HT-29 (cell line): ENCODE results near the gene PDGFD. TPM values are rescaled to one million over a fixed set of nuclear protein-coding genes. Genes with fewer than 3 reads are reported as not detected.
"Not testable (repeated sequence)": the region's sequence is repeated elsewhere in the genome, so short reads cannot be mapped to it uniquely, and the experiment has no call there.

Experiments
- DNase-seq: peaks from one replicate; pipeline ENCODE4 v3.0.0-alpha.2; 2015; ENCODE audit warnings: low spot score
- total RNA-seq: library from RNA; depleted of rRNA; stranded (reverse); fragments of >200 nt; shearing (Covaris generic); gene quantifications from 2 replicates; pipeline ENCODE4 v1.2.3, GENCODE V29; 2014

The PDGFD gene
- total RNA-seq, 1 experiment from 2014 or later: not detected

DNA sequence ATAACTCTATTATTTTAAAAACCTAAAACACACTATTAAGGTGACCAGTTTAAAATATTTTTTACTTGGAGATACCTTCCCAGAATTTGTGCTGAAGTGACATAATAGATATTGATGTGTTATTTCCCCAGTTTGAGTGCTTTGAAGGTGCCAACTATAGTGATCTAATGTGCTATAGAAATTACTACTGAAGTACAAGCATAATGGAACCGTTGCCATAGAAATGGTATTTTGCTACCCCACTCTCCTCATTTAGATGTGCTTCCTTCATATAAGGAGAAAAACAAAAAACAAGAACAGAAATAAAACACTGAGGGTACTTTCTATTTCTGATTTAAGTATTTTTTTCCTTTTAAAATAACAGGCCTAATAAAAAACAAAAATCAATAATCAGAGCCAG lies 108.4 kb downstream of the PDGFD start:
- DNase-seq: no peak

DNA sequence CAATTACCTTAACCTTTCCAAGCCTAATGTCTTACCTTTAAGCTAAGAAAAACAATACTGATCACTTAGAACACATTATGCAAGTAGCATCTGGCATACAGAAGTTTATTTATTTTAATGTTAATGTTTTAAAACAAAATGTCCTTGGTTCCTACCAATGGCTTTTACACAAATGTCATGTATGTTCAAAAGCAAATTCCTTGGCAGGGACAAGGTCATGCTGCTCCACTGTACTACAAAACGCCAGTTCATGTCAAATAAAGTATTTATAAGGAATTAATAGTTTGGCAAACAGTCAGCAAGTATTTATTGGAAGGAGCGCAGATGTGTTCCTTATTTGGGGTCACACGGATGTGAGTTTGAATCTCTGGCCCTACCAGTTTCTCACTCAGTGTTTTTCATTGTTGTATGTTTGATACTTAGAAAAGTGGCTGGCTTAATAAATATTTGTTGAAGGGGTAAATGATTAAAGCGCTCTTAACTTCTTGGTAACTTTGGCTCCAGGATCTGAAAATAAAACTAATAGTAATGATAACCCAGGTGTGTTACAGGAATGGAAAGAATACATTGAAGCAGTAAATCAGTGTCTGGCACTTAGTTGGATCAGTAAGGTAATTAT lies 108.9 kb downstream of the PDGFD start:
- no peak for DNase-seq

DNA sequence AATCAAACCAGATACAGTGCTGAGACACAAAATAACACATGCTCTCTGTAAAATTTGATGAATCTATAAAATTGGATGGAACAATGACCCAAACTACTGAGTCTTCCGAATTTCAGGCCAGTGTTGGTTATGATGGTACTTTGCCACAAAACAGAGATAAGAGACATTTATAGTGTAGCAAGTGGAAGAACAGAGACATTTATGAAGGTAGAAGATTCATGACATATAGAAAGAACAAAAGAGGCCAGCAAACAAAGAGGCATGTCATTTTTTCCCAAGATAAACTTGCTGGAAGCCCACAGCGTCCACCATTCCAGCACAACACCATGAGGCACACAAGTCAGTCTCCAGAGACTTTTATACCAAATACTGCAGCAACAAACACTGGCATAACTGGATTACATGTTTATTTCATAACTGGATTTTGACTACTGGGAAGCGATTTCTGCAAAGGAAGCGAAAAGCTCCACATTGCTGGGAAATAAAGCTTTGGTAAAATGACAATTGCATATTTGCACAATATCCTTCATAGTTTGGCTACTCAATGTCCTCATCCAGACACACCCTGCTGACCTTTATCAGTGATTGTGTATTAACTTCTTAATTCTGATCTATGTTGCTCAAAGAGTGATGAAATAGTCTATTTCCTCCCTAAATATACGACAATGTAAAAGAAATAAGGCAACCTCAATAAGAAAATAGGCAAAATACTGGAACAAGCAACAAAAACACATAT lies 110.0 kb downstream of the PDGFD start:
- no peak for DNase-seq

DNA sequence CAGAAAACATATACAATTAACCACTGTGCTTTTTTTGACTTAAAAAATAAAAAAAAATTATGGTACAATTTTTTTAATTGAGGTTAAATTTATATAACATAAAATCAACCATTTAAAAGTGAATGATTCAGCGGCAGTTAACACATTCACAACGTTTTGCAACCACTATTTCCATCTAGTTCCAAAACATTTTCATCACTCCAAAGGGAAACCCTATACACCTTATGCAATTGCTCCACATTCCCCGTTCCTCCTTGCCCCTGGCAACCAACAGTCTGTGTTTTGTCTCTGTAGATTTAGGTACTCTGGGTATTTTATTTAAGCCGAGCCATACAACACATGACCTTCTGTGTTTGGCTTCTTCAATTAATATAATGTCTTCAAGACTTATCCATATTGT lies 112.2 kb downstream of the PDGFD start:
- no peak for DNase-seq

DNA sequence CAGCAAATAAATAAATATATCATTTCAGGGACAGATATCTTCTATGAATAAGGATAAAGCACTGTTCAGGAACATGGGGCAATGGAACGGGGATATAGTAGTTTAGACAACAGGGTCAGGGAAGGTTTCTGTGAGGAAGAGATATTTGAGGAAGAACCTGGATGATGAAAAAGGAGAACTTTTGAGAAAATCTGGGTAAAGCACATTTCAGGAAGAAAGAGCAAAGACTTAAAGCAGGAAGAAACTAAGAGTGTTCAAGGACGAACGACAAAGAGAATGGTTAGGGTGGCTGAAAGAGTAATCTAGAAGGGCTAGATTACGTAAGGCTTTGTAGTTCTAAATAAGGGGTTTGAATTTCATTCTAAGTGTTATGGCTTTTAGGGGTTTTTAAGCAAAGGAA lies 114.8 kb downstream of the PDGFD start:
- DNase-seq: no peak

DNA sequence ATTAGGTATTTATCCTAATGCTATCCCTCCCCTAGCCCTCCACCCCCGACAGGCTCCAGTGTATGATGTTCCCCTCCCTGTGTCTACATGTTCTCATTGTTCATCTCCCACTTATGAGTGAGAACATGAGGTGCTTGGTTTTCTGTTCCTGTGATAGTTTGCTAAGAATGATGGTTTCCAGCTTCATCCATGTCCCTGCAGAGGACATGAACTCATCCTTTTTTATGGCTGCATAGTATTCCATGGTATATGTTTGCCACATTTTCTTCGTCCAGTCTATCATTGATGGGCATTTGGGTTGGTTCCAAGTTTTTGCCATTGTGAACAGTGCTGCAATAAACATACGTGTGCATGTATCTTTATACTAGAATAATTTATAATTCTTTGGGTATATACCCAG lies 117.1 kb downstream of the PDGFD start:
- not testable (repeated sequence) for DNase-seq

DNA sequence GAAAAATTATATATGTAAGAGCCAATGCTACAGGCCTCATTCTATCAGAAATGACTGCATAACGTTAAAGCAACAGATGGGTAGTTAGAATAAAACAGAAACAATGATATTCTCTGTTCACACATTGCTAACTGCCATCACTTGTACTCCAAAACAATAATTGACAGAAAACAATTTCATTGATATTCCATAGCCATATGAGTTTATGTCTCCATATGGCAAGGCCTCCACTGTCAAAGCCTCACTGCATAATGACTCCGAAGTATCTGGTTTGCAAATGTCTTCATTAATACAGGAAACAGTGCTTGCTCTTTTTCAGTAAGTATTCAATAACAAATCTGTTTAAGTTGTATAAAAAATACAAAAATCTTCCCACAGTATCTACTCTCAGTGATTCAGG lies 117.6 kb downstream of the PDGFD start:
- DNase-seq: no peak

DNA sequence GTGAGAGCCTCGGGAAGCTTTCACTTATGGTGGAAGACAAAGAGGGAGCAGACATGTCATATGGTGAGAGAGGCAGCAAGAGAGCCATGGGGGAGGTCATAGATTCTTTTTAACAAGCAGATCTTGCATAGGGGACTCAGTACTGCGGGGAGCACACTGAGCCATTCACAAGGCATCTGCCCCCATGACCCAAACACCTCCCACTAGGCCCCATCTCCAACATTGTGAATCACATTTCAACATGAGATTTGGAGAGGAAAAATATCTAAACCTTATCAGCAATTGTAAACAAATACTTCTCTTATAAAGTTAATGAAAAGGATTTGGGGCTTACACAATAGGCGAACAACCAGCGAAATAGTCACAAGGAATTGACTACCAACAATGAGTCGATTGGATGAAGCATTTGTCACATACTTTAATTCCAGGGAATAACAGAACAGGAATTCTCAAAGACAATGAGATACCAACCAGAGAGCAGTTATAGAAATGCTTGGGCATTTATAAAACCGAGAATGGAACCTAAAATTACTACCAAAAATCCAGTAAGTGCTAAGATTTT lies 120.2 kb downstream of the PDGFD start:
- no peak for DNase-seq

DNA sequence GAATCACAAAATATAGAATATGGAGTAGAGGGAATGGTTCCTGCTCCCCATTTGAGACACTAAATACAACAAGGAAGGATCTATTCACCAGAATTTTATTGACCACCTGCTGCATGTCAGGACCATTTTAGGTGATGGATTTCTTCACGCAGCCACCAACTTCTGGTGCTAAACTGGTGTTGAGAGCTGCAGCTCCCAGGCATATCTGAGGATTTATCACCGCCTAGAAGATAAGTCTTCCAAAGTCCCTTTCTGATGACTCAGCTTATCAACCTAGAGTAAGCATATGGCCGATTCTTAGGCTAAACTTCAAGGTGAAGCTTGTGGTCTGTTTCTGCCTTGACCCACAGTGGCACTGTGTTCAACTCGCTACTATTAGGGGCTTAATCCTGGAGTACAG lies 120.8 kb downstream of the PDGFD start:
- DNase-seq: no peak

DNA sequence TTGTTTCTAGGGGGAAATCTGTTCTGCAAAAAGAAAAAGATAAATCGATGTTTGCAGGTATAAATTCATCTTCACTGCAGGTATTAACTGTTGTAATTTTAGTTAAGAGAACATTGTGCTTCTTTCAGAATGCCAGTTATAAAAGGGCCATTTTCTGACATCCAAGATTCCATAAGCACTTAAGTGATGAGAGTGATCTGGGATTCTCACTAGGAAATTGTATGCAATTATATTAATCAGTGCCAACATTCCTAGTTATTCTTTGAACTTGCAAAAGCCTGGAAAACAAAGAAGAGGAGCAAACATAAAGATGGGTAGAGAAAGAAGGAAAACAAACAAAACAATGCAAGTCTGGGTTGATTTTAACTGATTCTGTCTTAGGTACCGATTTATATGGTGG lies 122.2 kb downstream of the PDGFD start:
- DNase-seq: no peak

DNA sequence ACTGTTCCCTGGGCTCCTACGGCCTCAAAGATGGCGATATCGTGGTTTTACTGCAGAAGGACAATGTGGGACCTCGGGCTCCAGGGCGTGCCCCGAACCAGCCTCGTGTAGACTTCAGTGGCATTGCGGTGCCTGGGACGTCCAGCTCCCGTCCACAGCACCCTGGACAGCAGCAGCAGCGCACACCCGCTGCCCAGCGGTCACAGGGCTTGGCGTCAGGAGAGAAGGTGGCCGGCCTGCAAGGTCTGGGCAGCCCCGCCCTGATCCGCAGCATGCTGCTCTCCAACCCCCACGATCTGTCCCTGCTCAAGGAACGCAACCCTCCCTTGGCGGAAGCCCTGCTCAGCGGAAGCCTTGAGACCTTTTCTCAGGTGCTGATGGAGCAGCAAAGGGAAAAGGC lies 127.0 kb downstream of the PDGFD start:
- DNase-seq: no peak

DNA sequence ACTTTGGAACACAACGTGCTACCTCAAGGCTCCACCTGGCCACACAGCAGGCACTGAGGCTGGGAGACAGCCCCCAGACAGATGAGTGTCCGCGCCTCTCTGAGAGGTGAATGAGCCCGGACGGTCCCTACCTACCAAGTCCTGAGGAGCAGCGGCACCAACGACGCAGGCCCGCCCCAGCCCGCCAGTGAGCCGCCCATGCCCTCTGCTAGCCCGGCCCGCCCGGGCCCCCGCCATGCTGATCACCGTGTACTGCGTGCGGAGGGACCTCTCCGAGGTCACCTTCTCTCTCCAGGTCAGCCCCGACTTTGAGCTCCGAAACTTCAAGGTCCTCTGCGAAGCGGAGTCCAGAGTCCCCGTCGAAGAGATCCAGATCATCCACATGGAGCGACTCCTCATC lies 127.4 kb downstream of the PDGFD start, which contains the start of gene DDI1:
TSS of gene DDI1 (plus strand) at position 53 of the 400 bp plus-strand sequence. CDS start at position 236, 183 bp downstream.
- no peak for DNase-seq

DNA sequence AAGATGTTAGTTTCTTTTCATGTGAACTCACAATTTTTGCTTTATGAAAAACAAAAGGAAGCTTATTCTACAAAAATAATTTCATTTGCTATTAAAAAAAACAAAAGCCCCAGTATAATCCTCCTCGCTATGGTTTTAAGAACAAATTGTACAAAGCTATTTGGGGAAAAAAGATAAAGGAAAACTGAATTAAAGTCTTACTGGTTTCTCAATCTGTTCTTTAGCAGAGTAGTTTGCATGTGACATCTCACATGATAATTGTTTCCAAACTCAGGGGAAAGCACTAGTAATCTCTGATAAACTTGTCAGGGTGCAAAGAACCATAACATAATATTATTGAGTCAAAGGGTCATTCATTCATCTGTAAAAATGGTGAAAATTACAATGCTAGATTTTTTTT lies 130.4 kb downstream of the PDGFD start:
- DNase-seq: no peak

DNA sequence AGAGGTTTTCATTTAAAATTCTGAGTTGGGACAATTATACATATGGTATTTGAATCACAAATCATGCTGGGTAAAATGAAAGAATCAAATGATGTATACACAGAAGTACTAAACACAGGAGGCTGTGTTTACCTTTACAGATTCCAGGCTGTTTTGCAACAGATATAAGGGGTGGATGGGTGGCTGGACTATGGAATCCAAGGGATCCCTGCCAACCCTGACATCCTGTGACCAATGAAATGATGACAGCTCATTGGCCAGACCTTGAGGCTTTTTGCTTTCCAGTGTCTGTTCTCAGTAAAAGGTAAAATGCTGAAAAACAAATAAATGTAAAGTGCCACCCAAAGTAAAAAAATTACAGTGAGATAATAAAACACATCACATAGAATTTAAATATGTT lies 130.8 kb downstream of the PDGFD start:
- peak; percentile 28 for DNase-seq

DNA sequence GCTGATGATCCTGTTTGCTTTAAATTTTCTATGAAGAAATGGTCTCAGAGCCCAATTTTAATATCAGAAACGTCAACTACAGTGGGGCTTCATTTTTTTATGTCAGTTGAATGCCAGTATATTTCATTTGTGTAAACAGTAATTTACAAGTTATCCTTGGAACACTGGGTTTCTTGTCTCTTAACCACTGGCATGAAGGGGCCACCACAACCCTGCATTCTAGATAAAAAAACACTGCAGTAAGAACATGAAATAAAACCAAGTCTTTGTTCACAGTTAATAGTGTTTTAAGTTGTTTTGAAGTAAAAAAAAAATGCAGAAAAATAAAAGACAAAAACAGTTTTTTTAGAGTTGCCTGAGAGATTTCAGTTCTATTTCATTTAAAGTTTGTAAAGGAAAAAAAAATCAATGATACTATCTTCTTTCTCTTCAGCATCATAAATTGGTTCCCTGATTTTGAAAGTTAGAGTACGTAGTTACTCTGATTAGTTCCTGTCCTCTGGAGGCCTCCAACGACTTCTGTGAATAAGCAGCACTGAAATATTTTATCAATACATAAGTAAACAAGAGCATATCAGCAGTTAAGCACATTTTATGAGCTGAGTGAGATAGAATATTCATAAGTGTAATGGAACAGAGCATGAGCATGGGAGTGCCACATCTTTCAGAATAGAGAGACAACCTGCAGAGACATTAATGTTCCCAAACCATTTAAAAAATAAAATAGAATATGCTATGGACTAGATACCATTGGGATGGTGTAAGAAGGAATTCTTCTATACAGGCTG lies 135.3 kb downstream of the PDGFD start:
- DNase-seq: no peak

DNA sequence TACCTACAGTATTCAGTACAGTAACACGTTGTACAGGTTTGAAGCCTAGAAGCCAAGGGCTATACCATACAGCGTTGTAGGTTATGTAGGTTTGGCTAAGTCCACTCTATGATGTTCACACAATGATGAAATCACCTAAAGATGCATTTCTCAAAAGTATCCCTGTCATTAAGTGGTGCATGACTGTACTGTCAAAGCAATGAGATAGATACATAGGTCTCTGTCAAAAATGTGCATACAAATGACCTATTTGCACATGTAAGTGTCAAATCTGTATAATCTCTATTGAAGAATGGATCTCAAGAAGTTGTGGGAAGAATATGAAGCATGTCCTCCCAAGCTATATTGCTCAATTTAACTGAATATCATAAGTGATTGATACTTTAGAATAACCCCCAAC lies 139.4 kb downstream of the PDGFD start:
- no peak for DNase-seq

DNA sequence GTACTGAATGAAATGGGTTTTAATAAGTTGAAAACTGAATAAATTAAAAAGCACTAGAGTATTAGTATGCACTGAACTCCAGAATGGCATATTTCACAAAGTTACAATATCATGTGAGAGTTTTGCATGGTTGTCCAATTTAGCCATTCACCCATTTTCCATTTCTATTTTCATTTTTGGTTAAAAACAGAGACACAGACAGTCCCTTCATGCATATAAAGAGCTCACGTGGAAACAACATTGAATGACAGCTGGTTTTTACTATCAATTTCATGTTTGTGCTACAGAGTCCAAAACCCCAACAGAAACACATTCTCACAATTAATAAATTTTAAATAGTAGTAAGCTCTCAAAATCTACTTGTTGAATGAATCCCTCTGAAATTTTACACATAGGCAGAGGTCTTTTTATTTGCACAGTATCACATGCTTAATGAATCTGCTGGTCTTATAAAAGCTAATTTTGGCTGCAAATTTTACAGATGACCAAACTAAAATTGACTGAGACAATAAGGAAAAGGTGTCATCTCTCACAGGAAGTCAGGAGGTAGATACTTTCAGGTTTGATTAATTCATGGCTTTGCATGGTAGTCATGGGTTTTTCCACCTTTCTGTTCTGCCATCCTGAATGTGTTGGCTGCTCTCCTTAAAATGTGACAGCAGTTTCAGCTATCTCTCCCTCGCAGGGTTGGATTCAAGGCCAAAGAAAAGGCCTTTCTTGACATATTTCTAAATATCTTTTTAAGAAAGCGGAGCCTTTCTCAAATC lies 148.1 kb downstream of the PDGFD start:
- no peak for DNase-seq

DNA sequence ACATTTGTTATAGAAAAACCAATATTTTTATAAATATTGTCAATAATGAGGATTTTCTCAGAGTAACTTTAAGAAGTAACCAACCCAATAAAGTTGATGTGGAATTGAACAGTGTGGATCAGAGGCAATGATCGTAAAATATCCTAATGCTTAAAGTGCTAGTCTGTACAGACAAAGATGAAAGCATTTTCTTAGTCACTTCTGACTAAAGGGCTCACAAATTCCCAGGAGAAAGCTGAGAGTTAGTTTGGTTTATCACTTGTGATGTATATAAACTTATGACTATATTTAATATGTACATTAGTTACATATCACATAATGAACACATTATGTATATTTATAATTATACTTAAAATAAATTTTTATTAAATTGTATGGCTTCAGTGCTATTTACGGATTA lies 152.9 kb downstream of the PDGFD start:
- DNase-seq: no peak

DNA sequence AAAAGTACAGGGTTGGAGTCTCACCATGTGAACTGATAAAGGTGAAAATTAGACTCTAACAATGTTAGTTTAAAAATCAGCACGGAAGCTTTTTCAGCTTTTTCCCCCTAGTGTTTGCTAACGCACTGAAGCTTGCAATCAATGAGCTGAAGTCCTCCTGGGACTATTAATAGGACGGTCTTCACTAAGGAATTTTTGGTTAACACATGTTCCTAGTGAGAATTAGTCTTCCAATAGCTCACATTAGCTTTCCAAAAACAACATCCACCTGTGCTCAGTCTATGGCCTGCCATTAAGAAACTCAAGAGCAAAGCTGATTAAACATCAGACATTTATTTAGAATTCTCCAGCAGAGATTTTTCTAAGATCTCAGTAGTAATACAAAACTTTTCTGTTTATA lies 154.2 kb downstream of the PDGFD start:
- DNase-seq: no peak

DNA sequence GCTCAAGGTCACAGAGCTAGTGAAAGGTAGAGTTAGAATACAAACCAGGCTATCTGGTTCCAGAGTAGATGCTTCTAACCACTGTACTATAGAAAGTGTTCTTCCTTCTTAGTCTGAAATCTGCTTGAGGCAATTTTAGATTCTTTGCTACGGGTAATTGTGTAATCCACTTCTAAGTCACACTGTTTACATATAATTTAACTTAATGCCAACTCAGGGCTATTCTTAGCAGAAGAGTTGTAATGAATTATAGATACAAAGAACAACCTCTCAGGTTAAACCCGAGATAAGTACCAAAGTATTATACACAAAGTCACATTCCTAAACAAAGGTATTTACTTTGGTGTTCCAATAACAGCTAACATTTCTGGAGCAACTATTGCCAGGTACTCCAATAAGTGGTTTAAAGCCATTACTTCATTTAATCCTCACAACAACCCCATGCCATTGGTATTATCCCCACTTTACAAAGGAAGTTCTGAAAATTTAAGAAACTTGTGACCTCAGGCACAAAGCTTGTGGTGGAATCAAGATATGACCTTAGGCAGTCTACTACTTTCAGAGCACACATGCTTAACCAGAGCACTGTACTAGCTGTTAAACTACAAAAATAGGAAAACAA lies 158.6 kb downstream of the PDGFD start:
- no peak for DNase-seq

DNA sequence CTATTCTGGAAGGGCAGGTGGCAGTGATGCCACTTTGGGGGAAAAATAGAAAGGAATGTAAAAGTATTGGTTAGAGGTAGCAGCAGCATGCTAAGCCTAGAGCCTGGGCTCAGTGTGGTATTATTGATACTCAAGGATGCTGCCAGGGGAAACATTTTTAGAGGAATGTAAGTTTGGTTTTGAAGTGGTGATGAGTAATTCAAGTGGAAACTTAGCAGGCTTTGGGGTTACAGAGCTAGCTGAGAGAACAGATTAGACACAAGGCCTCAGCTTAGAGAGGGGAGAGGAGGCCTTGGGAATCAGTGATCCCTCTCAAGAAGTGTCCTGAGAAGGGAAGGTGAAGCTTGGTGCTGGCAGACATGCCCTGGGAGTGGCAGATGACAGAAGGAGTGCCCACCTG lies 160.5 kb downstream of the PDGFD start:
- no peak for DNase-seq
